Endothelial cell (in vitro differentiated cells): ENCODE results near the gene UBE2L3. TPM values are rescaled to one million over a fixed set of nuclear protein-coding genes. Genes with fewer than 3 reads are reported as not detected.

Experiments used
- DNase-seq: peaks from one replicate; pipeline ENCODE4 v3.0.0; 2021; ENCODE audit warnings: low spot score
- H3K27ac Mint-ChIP-seq: one replicate; pipeline ENCODE4 v1.8.0; 2021; ENCODE audit warnings: mixed read lengths, inconsistent platforms; ENCODE audit not compliant: unreplicated experiment
- H3K27me3 Mint-ChIP-seq: one replicate; pipeline ENCODE4 v1.8.0; 2021; ENCODE audit warnings: mild to moderate bottlenecking, moderate library complexity, mixed read lengths, inconsistent platforms; ENCODE audit not compliant: unreplicated experiment
- H3K36me3 Mint-ChIP-seq: one replicate; pipeline ENCODE4 v1.8.0; 2021; ENCODE audit warnings: mild to moderate bottlenecking, low read depth, mixed read lengths, inconsistent platforms; ENCODE audit not compliant: unreplicated experiment
- H3K4me1 Mint-ChIP-seq: one replicate; pipeline ENCODE4 v1.8.0; 2021; ENCODE audit warnings: mild to moderate bottlenecking, mixed read lengths, inconsistent platforms; ENCODE audit not compliant: unreplicated experiment
- H3K4me3 Mint-ChIP-seq: one replicate; pipeline ENCODE4 v1.8.0; 2021; ENCODE audit warnings: mild to moderate bottlenecking, mixed read lengths, inconsistent platforms; ENCODE audit not compliant: unreplicated experiment
- H3K9me3 Mint-ChIP-seq: one replicate; pipeline ENCODE4 v1.8.0; 2021; ENCODE audit warnings: mixed read lengths, inconsistent platforms; ENCODE audit not compliant: unreplicated experiment
- CTCF ChIP-seq: fragments of 200-600 bp; sonication (generic); IDR thresholded peaks from one replicate; pipeline ENCODE4 v1.5.0; 2021; ENCODE audit warnings: antibody characterized with exemption; ENCODE audit not compliant: unreplicated experiment
- total RNA-seq: library from RNA; stranded (reverse); fragmentation: NEBNext Ultra II Directional; extraction: Animal tissue kit (Norgen Biotek cat#: 25700); gene quantifications from one replicate; pipeline ENCODE4 v1.2.1, GENCODE V29; 2021; ENCODE audit not compliant: unreplicated experiment

The UBE2L3 gene
- total RNA-seq, 1 donor from 2014 or later, result 62.2 TPM

- Mint-ChIP-seq H3K27me3 (peaks cover 5% of the 10 kb centered on the region), H3K36me3 (peaks cover 5% of the 10 kb centered on the region)
- DNase-seq, result no peak
These were observed 65.4 kb downstream of the UBE2L3 start for GRCh38 chr22:21632931-21633330.

GRCh38 chr22:21633481-21633880, 66.0 kb downstream of the UBE2L3 start:
- H3K4me3 Mint-ChIP-seq, result no peak overlapping the region
- no peaks in the 10 kb centered on the region for H3K9me3 Mint-ChIP-seq
- no peaks in the 10 kb centered on the region for H3K4me1 Mint-ChIP-seq
- H3K27ac Mint-ChIP-seq, result no peak overlapping the region
- no peak for TF ChIP-seq CTCF
- peaks cover 5% of the 10 kb centered on the region for H3K27me3 Mint-ChIP-seq
- no peak for DNase-seq
- H3K36me3 Mint-ChIP-seq, result no peaks in the 10 kb centered on the region

More at GRCh38 chr22:21632931-21633330, 65.4 kb downstream of the UBE2L3 start:
- no peak overlapping the region for H3K4me3 Mint-ChIP-seq
- H3K27ac Mint-ChIP-seq, result no peak overlapping the region
- no peaks in the 10 kb centered on the region for H3K9me3 Mint-ChIP-seq
- TF ChIP-seq CTCF, result no peak
- no peaks in the 10 kb centered on the region for H3K4me1 Mint-ChIP-seq

GRCh38 chr22:21634081-21634480, 66.6 kb downstream of the UBE2L3 start:
- DNase-seq, result no peak
- TF ChIP-seq CTCF, result no peak
- Mint-ChIP-seq H3K9me3 (no peaks in the 10 kb centered on the region), H3K27ac (no peak overlapping the region), H3K27me3 (peaks cover 5% of the 10 kb centered on the region), H3K4me1 (no peaks in the 10 kb centered on the region), H3K4me3 (no peak overlapping the region), H3K36me3 (no peaks in the 10 kb centered on the region)

- Mint-ChIP-seq H3K27ac (no peak overlapping the region), H3K4me3 (no peak overlapping the region), H3K4me1 (no peaks in the 10 kb centered on the region), H3K27me3 (peaks cover 5% of the 10 kb centered on the region), H3K9me3 (no peaks in the 10 kb centered on the region), H3K36me3 (no peaks in the 10 kb centered on the region)
- DNase-seq, result no peak
- no peak for TF ChIP-seq CTCF
These were observed 67.3 kb downstream of the UBE2L3 start for GRCh38 chr22:21634844-21635243.

GRCh38 chr22:21635771-21636510, 68.4 kb downstream of the UBE2L3 start:
- Mint-ChIP-seq H3K4me1 (peaks cover 5% of the 10 kb centered on the region), H3K27ac (no peak overlapping the region), H3K36me3 (no peaks in the 10 kb centered on the region), H3K9me3 (no peaks in the 10 kb centered on the region), H3K4me3 (no peak overlapping the region), H3K27me3 (peaks cover 5% of the 10 kb centered on the region)
- no peak for DNase-seq
- TF ChIP-seq CTCF, result no peak
